ENCODE results near the gene GRPEL1. TPM values are rescaled to one million over a fixed set of nuclear protein-coding genes. Genes with fewer than 3 reads are reported as not detected.

Gene GRPEL1
- total and polyA plus RNA-seq, 2 of the 8 experiments (the other 6 are each of a cell fraction or from before 2014, with no cell fraction given): 13.5 to 39.9 TPM

GRCh38 chr4:7055111-7055989 lies 12.5 kb downstream of the GRPEL1 start:
- no peaks in the 10 kb centered on the region; a peak in 1 of 7 replicates for H3K4me1 ChIP-seq (replicated peaks in 1 of 4; ENCODE audit: control insufficient read depth in 3 of 4, insufficient read depth in 4 of 4, low read length in 3 of 4)
- H4K91ac ChIP-seq (replicated peaks; ENCODE audit: insufficient read length, low read length): no peak overlapping the region
- no peak overlapping the region for H3K23ac ChIP-seq (ENCODE audit: insufficient read length)
- no peak overlapping the region for H3K27ac ChIP-seq (ENCODE audit: low read depth, low read length)
- H3K4me3 ChIP-seq (ENCODE audit: extremely low read depth in 1 of 4, insufficient read depth in 2 of 4, low read depth in 3 of 4, low read length in 4 of 4): no peak overlapping the region
- no peak overlapping the region for H2BK15ac ChIP-seq (ENCODE audit: low read length)
- H2BK5ac ChIP-seq (ENCODE audit: low read depth, low read length): no peak overlapping the region
- no peak overlapping the region for H3K4me2 ChIP-seq (ENCODE audit: insufficient read depth in 1 of 2, low read depth in 2 of 2, low read length in 2 of 2)
- peaks cover 4 to 16% (median 10%) of the 10 kb centered on the region in 4 experiments for H3K36me3 ChIP-seq (ENCODE audit: control insufficient read depth in 2 of 4, insufficient read depth in 4 of 4, low read length in 3 of 4)
- H2BK20ac ChIP-seq (ENCODE audit: low read length): no peak overlapping the region
- H3K79me2 ChIP-seq (ENCODE audit: control insufficient read depth in 1 of 2, insufficient read depth in 2 of 2, low read length in 2 of 2): no peaks in the 10 kb centered on the region
- FAIRE-seq: no peak
- no peak overlapping the region; a peak in 1 of 7 replicates for H3K9ac ChIP-seq (replicated peaks in 1 of 4; ENCODE audit: extremely low read depth in 1 of 4, low read depth in 3 of 4, low read length in 3 of 4)
- H4K8ac ChIP-seq (ENCODE audit: extremely low read depth, insufficient read depth, low read length): no peak overlapping the region; the same call in 1 of the 2 replicates
- H3K79me1 ChIP-seq (ENCODE audit: low read depth, low read length): peaks cover 11% of the 10 kb centered on the region
- no peaks in the 10 kb centered on the region for H3K27me3 ChIP-seq (replicated peaks in 1 of 4; ENCODE audit: control insufficient read depth in 3 of 4, extremely low read depth in 1 of 4, insufficient read depth in 3 of 4, low read length in 3 of 4)
- ChIA-PET CTCF (ENCODE audit: partially characterized antibody) (interaction anchor here (0.7 to 2.4 kb wide), 7 partner anchors 9 to 280 kb away, joined by 3 to 10 read pairs (median 4); no protein-coding TSS in a partner anchor), POLR2A (ENCODE audit: partially characterized antibody) (interaction anchor here (1.2 to 6.6 kb wide), 4 partner anchors 10 to 41 kb away, joined by 3 to 36 read pairs (median 11); partner anchors contain the start of genes GRPEL1 and TADA2B)
- no peak overlapping the region for H3K56ac ChIP-seq (replicated peaks; ENCODE audit: insufficient read length, low read depth, low read length)
- H2AK5ac ChIP-seq (ENCODE audit: low read depth, low read length): no peak overlapping the region
- H3K14ac ChIP-seq (ENCODE audit: insufficient read length): no peak overlapping the region
- 94% methylated on average over 31 of the region's 31 CpGs; no CpG with 5 or more reads in 1 of the 2 experiments for WGBS, 2 experiments (ENCODE audit: extremely low coverage in 1 of 2, insufficient coverage in 1 of 2, insufficient read length in 1 of 2, insufficient replicate concordance in 2 of 2, low coverage in 1 of 2, low lambda C conversion rate in 2 of 2, missing lambda C conversion rate in 1 of 2)
- H3K9me3 ChIP-seq (ENCODE audit: insufficient read depth in 2 of 2, low read depth in 1 of 2, low read length in 1 of 2): no peaks in the 10 kb centered on the region
- no peak for DNase-seq (ENCODE audit: low read depth in 1 of 2, low spot score in 2 of 2)
- no peak overlapping the region for H3K18ac ChIP-seq (ENCODE audit: extremely low read depth, low read length)
- no peak overlapping the region for H2AFZ ChIP-seq (ENCODE audit: low read length)
- no peak overlapping the region for H4K5ac ChIP-seq (ENCODE audit: insufficient read length, low read depth, low read length)
- H2BK12ac ChIP-seq (ENCODE audit: low read depth, low read length): no peak overlapping the region
- no peaks in the 10 kb centered on the region for H3K23me2 ChIP-seq (ENCODE audit: low read depth, low read length)
- H2BK120ac ChIP-seq (replicated peaks; ENCODE audit: low read depth, low read length): no peak overlapping the region
- no peak overlapping the region for H3K4ac ChIP-seq (replicated peaks; ENCODE audit: insufficient read length, low read depth, low read length)
- peaks cover 3 to 18% of the 10 kb centered on the region in 2 experiments for H4K20me1 ChIP-seq (replicated peaks in 1 of 2; ENCODE audit: control insufficient read depth in 1 of 2, insufficient read depth in 2 of 2, low read length in 2 of 2)
- TF ChIP-seq PHF8 (conservative IDR thresholded peaks at IDR 0.05; ENCODE audit: low read depth, low read length) (no peak), ZNF274 (IDR thresholded peaks at IDR 0.05; ENCODE audit: borderline replicate concordance, extremely low read depth, low read length) (no peak), CHD2 (IDR thresholded peaks at IDR 0.05; ENCODE audit: low read length) (no peak), BCL11A (IDR thresholded peaks at IDR 0.05; ENCODE audit: low read depth in 2 of 2, low read length in 2 of 2) (no peak), MAFK (IDR thresholded peaks at IDR 0.05; ENCODE audit: low read depth, low read length) (no peak), CTCF (IDR thresholded peaks at IDR 0.05; ENCODE audit: control extremely low read depth in 1 of 3, insufficient read depth in 1 of 3, low read depth in 1 of 3, low read length in 3 of 3) (no peak), ATF3 (IDR thresholded peaks at IDR 0.05; ENCODE audit: insufficient read depth, low read depth, low read length) (no peak), RBBP5 (IDR thresholded peaks at IDR 0.05; ENCODE audit: borderline replicate concordance, low read depth, low read length) (no peak)
